OCI-LY3 (cell line): ENCODE measurements around the gene GIN1.

Source experiments
- EZH2phosphoT487 ChIP-seq: fragments of 200-600 bp; shearing (Covaris generic); IDR thresholded peaks from 2 replicates; pipeline ENCODE4 v1.6.1; 2018; ENCODE audit warnings: antibody characterized with exemption, mixed run types, low read depth
- TF ChIP-seq, protein P1 (sequence below): fragments of 200-600, 300-600 bp; sonication (generic); IDR thresholded peaks from 2 replicates; pipeline ENCODE4 v1.5.1; 2014; ENCODE audit warnings: antibody characterized with exemption, low read length, low read depth

DNA sequence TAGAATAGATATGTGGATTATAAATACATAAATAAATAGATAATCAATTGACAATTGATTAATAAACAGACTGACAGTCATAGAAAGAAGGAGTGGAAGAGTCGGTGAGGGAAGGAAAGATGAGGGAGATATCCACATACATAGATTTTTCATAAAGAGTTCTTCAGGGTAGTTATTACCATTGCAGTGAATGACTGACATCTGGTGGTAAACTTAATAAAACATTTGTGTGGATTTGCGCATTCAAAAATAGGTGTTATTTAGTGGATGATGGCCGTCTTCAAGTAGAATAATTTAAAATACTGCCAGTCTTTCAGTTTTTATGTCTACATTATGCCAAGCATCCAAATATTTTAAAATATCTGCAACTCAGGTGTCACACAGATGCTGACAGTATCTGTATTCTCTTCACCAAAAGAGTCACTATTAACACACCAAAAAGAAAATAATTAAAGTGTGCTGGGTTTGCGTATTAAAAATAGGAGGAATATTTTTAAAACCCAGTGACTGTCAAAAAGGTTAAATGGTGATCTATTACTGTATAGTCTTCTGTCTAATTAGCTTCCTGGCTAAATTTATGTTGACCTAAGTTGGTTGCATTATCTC lies 78.8 kb downstream of the GIN1 start:
- TF ChIP-seq, protein P1, sequence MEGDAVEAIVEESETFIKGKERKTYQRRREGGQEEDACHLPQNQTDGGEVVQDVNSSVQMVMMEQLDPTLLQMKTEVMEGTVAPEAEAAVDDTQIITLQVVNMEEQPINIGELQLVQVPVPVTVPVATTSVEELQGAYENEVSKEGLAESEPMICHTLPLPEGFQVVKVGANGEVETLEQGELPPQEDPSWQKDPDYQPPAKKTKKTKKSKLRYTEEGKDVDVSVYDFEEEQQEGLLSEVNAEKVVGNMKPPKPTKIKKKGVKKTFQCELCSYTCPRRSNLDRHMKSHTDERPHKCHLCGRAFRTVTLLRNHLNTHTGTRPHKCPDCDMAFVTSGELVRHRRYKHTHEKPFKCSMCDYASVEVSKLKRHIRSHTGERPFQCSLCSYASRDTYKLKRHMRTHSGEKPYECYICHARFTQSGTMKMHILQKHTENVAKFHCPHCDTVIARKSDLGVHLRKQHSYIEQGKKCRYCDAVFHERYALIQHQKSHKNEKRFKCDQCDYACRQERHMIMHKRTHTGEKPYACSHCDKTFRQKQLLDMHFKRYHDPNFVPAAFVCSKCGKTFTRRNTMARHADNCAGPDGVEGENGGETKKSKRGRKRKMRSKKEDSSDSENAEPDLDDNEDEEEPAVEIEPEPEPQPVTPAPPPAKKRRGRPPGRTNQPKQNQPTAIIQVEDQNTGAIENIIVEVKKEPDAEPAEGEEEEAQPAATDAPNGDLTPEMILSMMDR, result peak; percentile 50
- TF ChIP-seq EZH2phosphoT487, result no peak
